GM12878 (cell line): ENCODE data around the gene TTLL8. TPM values are rescaled to one million over a fixed set of nuclear protein-coding genes. Genes with fewer than 3 reads are reported as not detected.

ENCODE experiments used
- ATAC-seq: fragments of 200-7000 bp; cut with Tn5 transposase; 3 replicates; pipeline ENCODE4 v1.9.1; 2020; ENCODE audit warnings: mild to moderate bottlenecking, moderate library complexity
- BruUV-seq: library from RNA; stranded (reverse); fragments of 400-500 nt; replicated peaks from 2 replicates; lab custom pipeline; 2021; lab: Mats Ljungman, UMichigan
- CTCF ChIA-PET: fragments of 300-600 bp; sonication (Branson Sonifier 250); formaldehyde crosslinking; extraction: SDS; loops from one replicate; lab custom pipeline; 2021; ENCODE audit warnings: inconsistent platforms; lab: Yijun Ruan, JAX
- POLR2A ChIA-PET: fragments of 350-600 bp; formaldehyde crosslinking; extraction: SDS; loops from one replicate; lab custom pipeline; 2021; ENCODE audit warnings: inconsistent platforms; lab: Charles Lee
- RAD21 ChIA-PET: fragments of 300-600 bp; sonication (Branson Sonifier 250); formaldehyde crosslinking; loops from one replicate; lab custom pipeline; 2023; ENCODE audit warnings: antibody characterized with exemption; ENCODE audit not compliant: unreplicated experiment; lab: Charles Lee
- SMC1A ChIA-PET: fragments of 300-600 bp; sonication (Branson Sonifier 250); formaldehyde crosslinking; loops from one replicate; lab custom pipeline; 2023; ENCODE audit not compliant: unreplicated experiment, uncharacterized antibody; lab: Charles Lee
- DNase-seq: peaks from one replicate; pipeline ENCODE4 v3.0.0-alpha.2; 2011; ENCODE audit warnings: low read depth, low spot score
- FAIRE-seq: peaks from 3 replicates; lab custom pipeline; 2011; peaks lifted over from hg19 to GRCh38; lab: Jason Lieb, UNC
- H2AFZ ChIP-seq: 2 replicates; pipeline ENCODE4 v1.6.0; 2011; ENCODE audit warnings: low read depth, low read length, control low read depth; ENCODE audit not compliant: control insufficient read depth
- H3K27ac ChIP-seq: 2 replicates; pipeline ENCODE4 v1.5.1; 2011; ENCODE audit warnings: control low read depth; ENCODE audit not compliant: control insufficient read depth, insufficient read depth
- H3K27me3 ChIP-seq, 2 experiments: replicated peaks in 1 of 2; 2 replicates each; pipeline versions ENCODE4 v1.6.0 to v1.6.1; 2011; ENCODE audit warnings: low read length in 1 of 2; ENCODE audit not compliant: control insufficient read depth in 2 of 2, insufficient read depth in 2 of 2
- H3K36me3 ChIP-seq, 2 experiments: 2 replicates each; pipeline ENCODE4 v1.5.1; 2011; ENCODE audit warnings: low read length in 1 of 2; ENCODE audit not compliant: control insufficient read depth in 2 of 2, insufficient read depth in 2 of 2
- H3K4me1 ChIP-seq: 2 replicates; pipeline ENCODE4 v1.6.1; 2011; ENCODE audit warnings: mild to moderate bottlenecking, low read length, moderate library complexity, mixed read lengths; ENCODE audit not compliant: control insufficient read depth, insufficient read depth
- H3K4me2 ChIP-seq: 2 replicates; pipeline ENCODE4 v1.6.0; 2011; ENCODE audit warnings: control low read depth; ENCODE audit not compliant: control insufficient read depth, insufficient read depth
- H3K4me3 ChIP-seq: fragments of 200-600 bp; sonication (generic); 2 replicates; pipeline ENCODE4 v1.5.1; 2016
- H3K79me2 ChIP-seq: 2 replicates; pipeline ENCODE4 v1.6.0; 2011; ENCODE audit warnings: low read length; ENCODE audit not compliant: control insufficient read depth, insufficient read depth
- H3K9ac ChIP-seq: 2 replicates; pipeline ENCODE4 v1.8.0; 2011; ENCODE audit warnings: low read length, control low read depth, mixed read lengths; ENCODE audit not compliant: control insufficient read depth, insufficient read depth
- H3K9me3 ChIP-seq: replicated peaks from 3 replicates; pipeline ENCODE4 v1.5.1; 2011; ENCODE audit warnings: mild to moderate bottlenecking, low read length; ENCODE audit not compliant: control insufficient read depth, insufficient read depth
- H4K20me1 ChIP-seq: 2 replicates; pipeline ENCODE4 v1.6.0; 2011; ENCODE audit not compliant: control insufficient read depth, insufficient read depth
- BCLAF1 ChIP-seq: fragments of 450-650 bp; IDR thresholded peaks from 2 replicates; pipeline ENCODE4 v1.6.1; 2017; ENCODE audit warnings: antibody characterized with exemption, mild to moderate bottlenecking, moderate library complexity
- CBX5 ChIP-seq: sonication (generic); IDR thresholded peaks from 2 replicates; pipeline ENCODE4 v1.6.1; 2016; ENCODE audit warnings: low read depth, moderate library complexity, mild to moderate bottlenecking, inconsistent platforms
- EED ChIP-seq: sonication (generic); IDR thresholded peaks from 2 replicates; pipeline ENCODE4 v1.6.1; 2016; ENCODE audit warnings: antibody characterized with exemption, low read depth
- ESRRA ChIP-seq: IDR thresholded peaks from 2 replicates; pipeline ENCODE4 v1.6.1; 2012; ENCODE audit warnings: mild to moderate bottlenecking, low read length, improper control_type of control experiment
- IKZF2 ChIP-seq, 2 experiments: fragments of 450-650 bp; IDR thresholded peaks; 2 replicates each; pipeline ENCODE4 v1.6.1; 2017; ENCODE audit warnings: mild to moderate bottlenecking in 2 of 2, moderate library complexity in 2 of 2
- NRF1 ChIP-seq: conservative IDR thresholded peaks from 2 replicates; pipeline ENCODE4 v1.6.1; 2011; ENCODE audit warnings: mild to moderate bottlenecking, low read depth, low read length, improper control_type of control experiment
- POLR2AphosphoS2 ChIP-seq: IDR thresholded peaks from 2 replicates; pipeline ENCODE4 v1.6.1; 2011; ENCODE audit warnings: low read depth, mild to moderate bottlenecking, low read length, improper control_type of control experiment, moderate library complexity
- RBBP5 ChIP-seq: fragments of 200-600 bp; sonication (generic); conservative IDR thresholded peaks from 2 replicates; pipeline ENCODE4 v1.6.1; 2016
- STAT3 ChIP-seq: IDR thresholded peaks from 2 replicates; pipeline ENCODE4 v1.6.1; 2011; ENCODE audit warnings: low read depth, low read length, improper control_type of control experiment
- USF2 ChIP-seq: IDR thresholded peaks from 2 replicates; pipeline ENCODE4 v1.6.1; 2011; ENCODE audit warnings: low read depth, low read length, improper control_type of control experiment, borderline replicate concordance
- YBX1 ChIP-seq: fragments of 450-650 bp; IDR thresholded peaks from 2 replicates; pipeline ENCODE4 v1.6.1; 2016; ENCODE audit warnings: antibody characterized with exemption
- ZBTB11 ChIP-seq: fragments of 450-650 bp; formaldehyde crosslinking; IDR thresholded peaks from 2 replicates; pipeline ENCODE4 v1.5.0; 2022; ENCODE audit warnings: mild to moderate bottlenecking, missing genetic modification characterization
- ZNF592 ChIP-seq: fragments of 450-650 bp; IDR thresholded peaks from 2 replicates; pipeline ENCODE4 v1.6.1; 2017; ENCODE audit warnings: mild to moderate bottlenecking, moderate library complexity
- WGBS: methylation state at CpG from one replicate; pipeline ENCODE4 v1.1.6; 2016; ENCODE audit warnings: low lambda C conversion rate; ENCODE audit not compliant: insufficient replicate concordance, insufficient coverage; ENCODE audit errors: missing lambda C conversion rate; 5-methylcytosine and 5-hydroxymethylcytosine counted together
- in situ Hi-C: fragments of 300-500 bp; cut with MboI; formaldehyde crosslinking; loops from 9 replicates; pipeline ENCODE4 v1.14.3; 2018; ENCODE audit warnings: mixed read lengths
- intact Hi-C: fragments of 100-400 bp; cut with micrococcal nuclease; formaldehyde crosslinking; loops from one replicate; pipeline ENCODE4 v1.14.2; 2022; ENCODE audit not compliant: unreplicated experiment
- polyA plus RNA-seq, 11 experiments: library from polyadenylated mRNA; depleted of rRNA in 4 of 11; unstranded in 6 of 11; stranded (reverse) in 5 of 11; fragments of >200 nt; fragmentation: Nextera tagmentation in 4 of 11; fragmentation: Illumina TruSeq in 1 of 11; extraction: Ambion mirVana in 4 of 11; extraction: Trizol in 1 of 11; gene quantifications; 1 replicate in 1 of 11; 2 replicates in 10 of 11; pipeline versions ENCODE4 v1.2.1 to v1.2.3, GENCODE V29; 2011 to 2016; ENCODE audit warnings: inconsistent platforms in 2 of 11, missing spikeins in 2 of 11, low read depth in 1 of 11
- total RNA-seq, 4 experiments: library from RNA; depleted of rRNA in 3 of 4; stranded (reverse); fragments of >200 nt in 3 of 4; fragmentation: Illumina TruSeq in 1 of 4; extraction: Trizol in 1 of 4; gene quantifications; 2 replicates each; pipeline versions ENCODE4 v1.2.1 to v1.2.3, GENCODE V29; 2013 to 2021

Gene TTLL8
- total and polyA plus RNA-seq, 10 of the 15 experiments (the other 5 are each of a cell fraction or from before 2014, with no cell fraction given): not detected

- FAIRE-seq: no peak
- Histone ChIP-seq H3K4me1 (no peaks in the 10 kb centered on the region), H2AFZ (no peak overlapping the region), H4K20me1 (no peaks in the 10 kb centered on the region), H3K36me3 (no peaks in the 10 kb centered on the region), H3K9me3 (no peaks in the 10 kb centered on the region), H3K9ac (no peak overlapping the region), H3K79me2 (no peaks in the 10 kb centered on the region), H3K4me2 (no peak overlapping the region), H3K27ac (no peak overlapping the region), H3K27me3 (no peaks in the 10 kb centered on the region; a peak in 2 of 4 replicates), H3K4me3 (no peak overlapping the region)
- no peak for DNase-seq
- ChIA-PET RAD21 (no interaction called here), SMC1A (no interaction called here), POLR2A (no interaction called here), CTCF (no interaction called here)
- WGBS: 41% methylated on average over 27 of the region's 27 CpGs
- in situ Hi-C loops (no loop called here), intact Hi-C loops (no loop called here)
- ATAC-seq: no peak
- no TSS peak for BruUV-seq
- TF ChIP-seq USF2: no peak
- no peak for TF ChIP-seq ESRRA
- no peak for TF ChIP-seq CBX5
- TF ChIP-seq POLR2AphosphoS2: no peak
- TF ChIP-seq EED: no peak
- no peak for TF ChIP-seq BCLAF1
- TF ChIP-seq ZBTB11 (CRISPR knock-in tag): no peak
- TF ChIP-seq YBX1: no peak
- no peak for TF ChIP-seq ZNF592
- TF ChIP-seq RBBP5: no peak
- no peak for TF ChIP-seq NRF1
- TF ChIP-seq STAT3: no peak
- TF ChIP-seq IKZF2 (IDR thresholded peaks at IDR 0.05): no peak
These were observed 3.2 kb upstream of the TTLL8 start for GRCh38 chr22:50061141-50061823.
